HCT116 (cell line): Measurements from ENCODE around the gene ZBTB42. TPM values are rescaled to one million over a fixed set of nuclear protein-coding genes. Genes with fewer than 3 reads are reported as not detected.

ENCODE experiments used
- ATAC-seq: fragments of 200-7000 bp; cut with Tn5 transposase; 2 replicates; pipeline ENCODE4 v1.9.1; 2020; ENCODE audit warnings: mild to moderate bottlenecking, moderate library complexity
- BruUV-seq: library from RNA; stranded (reverse); fragments of 400-500 nt; replicated peaks from 2 replicates; lab custom pipeline; 2021; lab: Mats Ljungman, UMichigan
- CTCF ChIA-PET: fragments of 300-600 bp; sonication (Branson Sonifier 250); formaldehyde crosslinking; loops from one replicate; lab custom pipeline; 2021; ENCODE audit warnings: antibody characterized with exemption; lab: Charles Lee
- POLR2A ChIA-PET: fragments of 300-600, 350-600 bp; sonication (Branson Sonifier 250); formaldehyde crosslinking; loops from one replicate; lab custom pipeline; 2021; ENCODE audit warnings: antibody characterized with exemption; lab: Charles Lee
- RAD21 ChIA-PET, 2 experiments: fragments of 300-600 bp; sonication (Branson Sonifier 250); formaldehyde crosslinking; loops; one replicate each; lab custom pipeline; 2023; ENCODE audit warnings: low total read pairs in 2 of 2; ENCODE audit not compliant: uncharacterized antibody in 2 of 2, unreplicated experiment in 2 of 2, low non-redundant PET in 1 of 2; lab: Charles Lee
- DNase-seq: peaks from one replicate; pipeline ENCODE4 v3.0.0-alpha.2; 2010; ENCODE audit warnings: low read depth, low spot score
- H2AFZ ChIP-seq: fragments of 200-600 bp; shearing (Covaris generic), sonication (generic); 2 replicates; pipeline ENCODE4 v1.6.1; 2017; ENCODE audit warnings: low read depth, mixed run types, mixed read lengths, antibody characterized with exemption, low read length; ENCODE audit not compliant: poor library complexity, severe bottlenecking
- H3K27ac ChIP-seq: 2 replicates; pipeline ENCODE4 v1.5.1; 2012; ENCODE audit warnings: low read depth, low read length
- H3K27me3 ChIP-seq: fragments of 200-600 bp; sonication (generic); 2 replicates; pipeline ENCODE4 v1.6.1; 2016; ENCODE audit warnings: mixed run types, low read length, mixed read lengths; ENCODE audit not compliant: insufficient read depth
- H3K36me3 ChIP-seq, 2 experiments: fragments of 200-500 bp in 1 of 2; fragments of 200-600 bp in 1 of 2; sonication (Bioruptor generic) in 1 of 2; sonication (generic) in 1 of 2; 2 replicates each; pipeline versions ENCODE4 v1.5.1 to v1.6.1; 2014 to 2016; ENCODE audit warnings: low read length in 2 of 2, inconsistent platforms in 1 of 2, mixed read lengths in 1 of 2, mixed run types in 1 of 2; ENCODE audit not compliant: insufficient read depth in 2 of 2, control insufficient read depth in 1 of 2
- H3K4me1 ChIP-seq, 2 experiments: fragments of 200-600 bp in 1 of 2; sonication (generic) in 1 of 2; 2 replicates each; pipeline versions ENCODE4 v1.5.1 to v1.6.1; 2012 to 2017; ENCODE audit warnings: low read length in 2 of 2, inconsistent platforms in 1 of 2, mild to moderate bottlenecking in 1 of 2, mixed read lengths in 1 of 2, mixed run types in 1 of 2, moderate library complexity in 1 of 2; ENCODE audit not compliant: insufficient read depth in 2 of 2, control insufficient read depth in 1 of 2
- H3K4me2 ChIP-seq: fragments of 200-600 bp; sonication (generic); 2 replicates; pipeline ENCODE4 v1.6.1; 2017; ENCODE audit warnings: mixed run types, low read length, mixed read lengths
- H3K4me3 ChIP-seq, 2 experiments: fragments of 200-600 bp in 1 of 2; sonication (generic) in 1 of 2; replicated peaks in 1 of 2; 2 replicates each; pipeline ENCODE4 v1.5.1; 2011 to 2016; ENCODE audit warnings: low read length in 2 of 2, control low read depth in 1 of 2, low read depth in 1 of 2, mild to moderate bottlenecking in 1 of 2, mixed read lengths in 1 of 2, mixed run types in 1 of 2
- H3K79me2 ChIP-seq: fragments of 200-600 bp; sonication (generic); 2 replicates; pipeline ENCODE4 v1.6.1; 2017; ENCODE audit warnings: mild to moderate bottlenecking, mixed run types, low read length, moderate library complexity, mixed read lengths; ENCODE audit not compliant: insufficient read depth
- H3K9ac ChIP-seq: fragments of 200-600 bp; sonication (generic); 2 replicates; pipeline ENCODE4 v1.6.1; 2016; ENCODE audit warnings: low read length, mixed read lengths
- H3K9me2 ChIP-seq: fragments of 200-600 bp; sonication (generic), shearing (Covaris generic); 2 replicates; pipeline ENCODE4 v1.6.1; 2017; ENCODE audit warnings: mixed run types, mild to moderate bottlenecking, moderate library complexity; ENCODE audit not compliant: insufficient read depth
- H3K9me3 ChIP-seq, 2 experiments: fragments of 200-500 bp in 1 of 2; fragments of 200-600 bp in 1 of 2; sonication (Bioruptor generic) in 1 of 2; sonication (generic) in 1 of 2; 2 replicates each; pipeline ENCODE4 v1.6.1; 2014 to 2017; ENCODE audit warnings: low read length in 2 of 2, mixed read lengths in 2 of 2, inconsistent platforms in 1 of 2, low read depth in 1 of 2, mild to moderate bottlenecking in 1 of 2, mixed run types in 1 of 2, moderate library complexity in 1 of 2; ENCODE audit not compliant: control insufficient read depth in 1 of 2, insufficient read depth in 1 of 2
- H4K20me1 ChIP-seq: fragments of 200-600 bp; sonication (generic), shearing (Covaris generic); 2 replicates; pipeline ENCODE4 v1.6.1; 2017; ENCODE audit warnings: mixed run types, mild to moderate bottlenecking, moderate library complexity; ENCODE audit not compliant: insufficient read depth
- ATF3 ChIP-seq: IDR thresholded peaks from 2 replicates; pipeline ENCODE4 v1.6.1; 2012
- CBX3 ChIP-seq: IDR thresholded peaks from 2 replicates; pipeline ENCODE4 v1.6.1; 2012; ENCODE audit warnings: low read depth
- EGR1 ChIP-seq: IDR thresholded peaks from 2 replicates; pipeline ENCODE4 v1.6.1; 2012; ENCODE audit warnings: low read depth
- ELF1 ChIP-seq: IDR thresholded peaks from 2 replicates; pipeline ENCODE4 v1.6.1; 2012; ENCODE audit warnings: low read depth, borderline replicate concordance
- EZH2 ChIP-seq: fragments of 200-600 bp; sonication (generic); IDR thresholded peaks from 2 replicates; pipeline ENCODE4 v1.6.1; 2017; ENCODE audit warnings: antibody characterized with exemption, mixed run types
- EZH2phosphoT487 ChIP-seq: fragments of 200-600 bp; IDR thresholded peaks from 2 replicates; pipeline ENCODE4 v1.6.1; 2018; ENCODE audit warnings: antibody characterized with exemption, borderline replicate concordance
- JUND ChIP-seq: IDR thresholded peaks from 2 replicates; pipeline ENCODE4 v1.6.1; 2012
- MAX ChIP-seq: IDR thresholded peaks from 2 replicates; pipeline ENCODE4 v1.6.1; 2012
- POLR2A ChIP-seq: IDR thresholded peaks from 2 replicates; pipeline ENCODE4 v1.7.0; 2011; ENCODE audit warnings: borderline replicate concordance; ENCODE audit not compliant: insufficient read depth, insufficient read length; ENCODE audit errors: extremely low read depth
- RAD21 ChIP-seq: IDR thresholded peaks from 2 replicates; pipeline ENCODE4 v1.6.1; 2012; ENCODE audit warnings: low read depth, mild to moderate bottlenecking
- REST ChIP-seq: IDR thresholded peaks from 2 replicates; pipeline ENCODE4 v1.6.1; 2012; ENCODE audit warnings: low read depth
- SP1 ChIP-seq: IDR thresholded peaks from 2 replicates; pipeline ENCODE4 v1.6.1; 2012; ENCODE audit warnings: low read depth
- TCF7L2 ChIP-seq: IDR thresholded peaks from 2 replicates; pipeline ENCODE4 v1.7.0; 2011; ENCODE audit warnings: borderline replicate concordance, inconsistent platforms; ENCODE audit not compliant: insufficient read depth, insufficient read length; ENCODE audit errors: extremely low read depth
- ZFX ChIP-seq: fragments of 450-650 bp; IDR thresholded peaks from 2 replicates; pipeline ENCODE4 v1.6.1; 2017
- ZNF274 ChIP-seq: fragments of 200-500 bp; sonication (Bioruptor generic); IDR thresholded peaks from 2 replicates; pipeline ENCODE4 v1.6.1; 2014; ENCODE audit warnings: mild to moderate bottlenecking, low read depth, low read length, inconsistent platforms
- intact Hi-C: fragments of 100-400 bp; cut with micrococcal nuclease; formaldehyde crosslinking; loops from 2 replicates; pipeline ENCODE4 v1.10.0; 2022
- total RNA-seq: library from RNA; stranded (reverse); gene quantifications from one replicate; pipeline ENCODE4 v1.2.1, GENCODE V29; 2021; ENCODE audit not compliant: unreplicated experiment
- TF ChIP-seq, protein P1 (sequence below): IDR thresholded peaks from 2 replicates; pipeline ENCODE4 v1.6.1; 2011; ENCODE audit warnings: mild to moderate bottlenecking, low read length, moderate library complexity; ENCODE audit not compliant: insufficient replicate concordance; ENCODE audit errors: extremely low read depth

Gene ZBTB42
- total RNA-seq, 1 experiment from 2014 or later: 4.4 TPM

DNA sequence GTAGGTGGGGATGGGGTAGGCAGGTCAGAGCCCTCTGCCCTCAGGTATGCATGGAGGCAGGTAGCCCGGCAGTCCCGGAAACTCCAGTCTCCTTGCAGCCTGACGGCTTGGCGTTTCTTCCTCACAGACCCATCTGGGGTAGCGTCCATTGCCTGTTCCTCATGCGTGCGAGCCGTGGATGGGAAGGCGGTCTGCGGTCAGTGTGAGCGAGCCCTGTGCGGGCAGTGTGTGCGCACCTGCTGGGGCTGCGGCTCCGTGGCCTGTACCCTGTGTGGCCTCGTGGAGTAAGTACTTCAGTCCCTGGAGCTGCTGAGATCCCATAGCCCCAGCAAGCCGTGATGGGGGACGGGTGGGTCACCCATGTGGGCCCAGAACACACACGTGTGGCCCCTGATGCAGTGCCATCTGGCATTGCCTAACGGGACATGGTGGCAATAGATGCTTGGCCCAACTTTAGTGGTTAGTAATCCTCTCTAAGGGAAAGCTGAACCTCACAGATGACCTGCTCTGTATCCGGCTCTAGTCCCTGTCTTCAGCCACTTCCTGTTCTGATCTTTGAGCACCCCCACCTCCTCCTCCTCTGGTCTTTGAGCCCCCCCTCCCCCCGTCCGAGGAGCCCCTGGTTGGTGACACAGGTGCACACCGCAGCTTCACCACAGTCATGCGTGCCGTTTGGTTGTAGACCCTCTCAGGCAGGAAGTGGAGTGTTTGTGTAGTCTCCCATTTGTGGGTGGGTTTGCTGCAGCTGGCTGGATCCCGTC lies 44.2 kb upstream of the ZBTB42 start:
- no TSS peak for BruUV-seq
- TF ChIP-seq EGR1 (no peak), JUND (no peak), REST (no peak), ZNF274 (no peak), POLR2A (no peak), SP1 (no peak), ZFX (no peak), EZH2 (no peak), TCF7L2 (no peak), CBX3 (no peak), EZH2phosphoT487 (no peak), ATF3 (no peak), MAX (no peak), RAD21 (no peak), ELF1 (no peak)
- TF ChIP-seq, protein P1, sequence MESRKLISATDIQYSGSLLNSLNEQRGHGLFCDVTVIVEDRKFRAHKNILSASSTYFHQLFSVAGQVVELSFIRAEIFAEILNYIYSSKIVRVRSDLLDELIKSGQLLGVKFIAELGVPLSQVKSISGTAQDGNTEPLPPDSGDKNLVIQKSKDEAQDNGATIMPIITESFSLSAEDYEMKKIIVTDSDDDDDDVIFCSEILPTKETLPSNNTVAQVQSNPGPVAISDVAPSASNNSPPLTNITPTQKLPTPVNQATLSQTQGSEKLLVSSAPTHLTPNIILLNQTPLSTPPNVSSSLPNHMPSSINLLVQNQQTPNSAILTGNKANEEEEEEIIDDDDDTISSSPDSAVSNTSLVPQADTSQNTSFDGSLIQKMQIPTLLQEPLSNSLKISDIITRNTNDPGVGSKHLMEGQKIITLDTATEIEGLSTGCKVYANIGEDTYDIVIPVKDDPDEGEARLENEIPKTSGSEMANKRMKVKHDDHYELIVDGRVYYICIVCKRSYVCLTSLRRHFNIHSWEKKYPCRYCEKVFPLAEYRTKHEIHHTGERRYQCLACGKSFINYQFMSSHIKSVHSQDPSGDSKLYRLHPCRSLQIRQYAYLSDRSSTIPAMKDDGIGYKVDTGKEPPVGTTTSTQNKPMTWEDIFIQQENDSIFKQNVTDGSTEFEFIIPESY: no peak
- Histone ChIP-seq H4K20me1 (no peaks in the 10 kb centered on the region), H3K79me2 (peaks cover 53% of the 10 kb centered on the region), H3K36me3 (peaks cover 21 to 22% of the 10 kb centered on the region in 2 experiments; a peak in 3 of 4 replicates), H3K9ac (no peak overlapping the region), H2AFZ (no peak overlapping the region), H3K4me3 (no peak overlapping the region), H3K27me3 (no peaks in the 10 kb centered on the region), H3K9me3 (no peaks in the 10 kb centered on the region), H3K4me2 (no peak overlapping the region), H3K9me2 (no peaks in the 10 kb centered on the region), H3K27ac (no peak overlapping the region), H3K4me1 (peaks cover 14 to 18% of the 10 kb centered on the region in 2 experiments)
- intact Hi-C loops: no loop called here
- ATAC-seq (no peak), DNase-seq (no peak)
- CTCF ChIA-PET: no interaction called here
- POLR2A ChIA-PET: no interaction called here
- RAD21 ChIA-PET: no interaction called here
